ENCODE measurements around the gene AKR1E2.
"Not testable (repeated sequence)": the region's sequence is repeated elsewhere in the genome, so short reads cannot be mapped to it uniquely, and the experiment has no call there.

AKR1E2 gene

DNA sequence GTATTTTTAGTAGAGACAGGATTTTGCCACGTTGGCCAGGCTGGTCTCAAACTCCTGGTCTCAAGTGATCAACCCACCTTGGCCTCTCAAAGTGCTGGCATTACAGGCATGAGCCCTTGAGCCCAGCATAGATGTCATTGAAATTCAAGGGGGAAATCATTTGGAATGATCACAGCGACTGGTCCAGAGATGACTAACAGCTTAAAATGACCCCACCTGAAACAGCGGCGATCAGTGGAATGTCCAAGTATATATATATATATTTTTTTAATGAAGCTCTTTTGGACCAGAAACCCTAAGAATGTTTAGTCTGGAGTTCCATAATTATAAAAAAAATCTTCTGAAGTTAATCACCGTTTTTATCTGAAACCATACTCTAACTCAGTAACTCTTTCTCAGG is 12.5 kb upstream of the AKR1E2 start:
- H3K36me3 ChIP-seq (ENCODE audit: control insufficient read depth, insufficient read depth, low read length), result no peaks in the 10 kb centered on the region
- no peak overlapping the region for H3K27ac ChIP-seq (ENCODE audit: low read depth, low read length)
- no peaks in the 10 kb centered on the region for H3K27me3 ChIP-seq (ENCODE audit: control insufficient read depth, insufficient read depth, low read length)
- no peak overlapping the region for H3K4me3 ChIP-seq (ENCODE audit: low read depth, low read length)
- H3K9ac ChIP-seq (ENCODE audit: low read depth, low read length), result no peak overlapping the region
- H3K9me3 ChIP-seq (ENCODE audit: control insufficient read depth, insufficient read depth, low read length), result no peaks in the 10 kb centered on the region
- no peaks in the 10 kb centered on the region; the same call in 1 of the 2 replicates for H3K4me1 ChIP-seq (ENCODE audit: control insufficient read depth, insufficient read depth, low read length)

DNA sequence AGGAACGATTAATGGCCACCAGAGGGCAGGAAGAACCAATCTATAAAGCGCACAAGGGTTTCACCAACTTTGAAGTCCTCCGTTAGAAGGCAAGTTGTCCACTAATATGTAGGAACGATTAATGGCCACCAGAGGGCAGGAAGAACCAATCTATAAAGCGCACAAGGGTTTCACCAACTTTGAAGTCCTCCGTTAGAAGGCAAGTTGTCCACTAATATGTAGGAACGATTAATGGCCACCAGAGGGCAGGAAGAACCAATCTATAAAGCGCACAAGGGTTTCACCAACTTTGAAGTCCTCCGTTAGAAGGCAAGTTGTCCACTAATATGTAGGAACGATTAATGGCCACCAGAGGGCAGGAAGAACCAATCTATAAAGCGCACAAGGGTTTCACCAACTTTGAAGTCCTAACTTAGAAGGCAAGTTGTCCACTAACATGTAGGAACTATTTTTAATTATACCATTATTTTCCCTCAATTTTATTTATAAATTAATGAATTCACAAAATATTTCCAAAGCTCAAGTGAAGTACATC is 10.3 kb upstream of the AKR1E2 start:
- H3K9me3 ChIP-seq (ENCODE audit: control insufficient read depth, insufficient read depth, low read length); H3K4me1 ChIP-seq (ENCODE audit: control insufficient read depth, insufficient read depth, low read length); H3K27ac ChIP-seq (ENCODE audit: low read depth, low read length); H3K9ac ChIP-seq (ENCODE audit: low read depth, low read length); H3K27me3 ChIP-seq (ENCODE audit: control insufficient read depth, insufficient read depth, low read length); H3K36me3 ChIP-seq (ENCODE audit: control insufficient read depth, insufficient read depth, low read length); H3K4me3 ChIP-seq (ENCODE audit: low read depth, low read length): not testable (repeated sequence)

DNA sequence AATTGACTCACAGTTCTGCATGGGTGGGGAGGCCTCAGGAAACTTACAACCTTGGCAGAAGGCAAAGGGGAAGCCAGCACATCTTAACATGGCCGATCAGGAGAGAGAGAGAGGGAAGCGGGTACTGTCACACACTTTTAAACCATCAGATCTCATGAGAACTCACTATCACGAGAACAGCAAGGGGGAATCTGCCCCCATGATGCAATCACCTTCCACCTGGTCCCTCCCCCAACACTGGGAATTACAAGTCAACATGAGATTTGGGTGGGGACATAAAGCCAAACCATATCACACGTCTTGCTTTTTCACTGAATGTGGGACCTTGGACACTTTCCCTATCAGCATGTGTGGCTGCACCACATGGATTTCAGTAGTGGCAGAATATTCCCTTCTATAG is 9.0 kb upstream of the AKR1E2 start:
- no peak overlapping the region for H3K27ac ChIP-seq (ENCODE audit: low read depth, low read length)
- no peaks in the 10 kb centered on the region for H3K36me3 ChIP-seq (ENCODE audit: control insufficient read depth, insufficient read depth, low read length)
- H3K4me3 ChIP-seq (ENCODE audit: low read depth, low read length), result no peak overlapping the region
- no peaks in the 10 kb centered on the region for H3K4me1 ChIP-seq (ENCODE audit: control insufficient read depth, insufficient read depth, low read length)
- no peaks in the 10 kb centered on the region for H3K9me3 ChIP-seq (ENCODE audit: control insufficient read depth, insufficient read depth, low read length)
- no peak overlapping the region for H3K9ac ChIP-seq (ENCODE audit: low read depth, low read length)
- no peaks in the 10 kb centered on the region for H3K27me3 ChIP-seq (ENCODE audit: control insufficient read depth, insufficient read depth, low read length)

- no peaks in the 10 kb centered on the region for H3K27me3 ChIP-seq (ENCODE audit: control insufficient read depth, insufficient read depth, low read length)
- no peaks in the 10 kb centered on the region for H3K4me1 ChIP-seq (ENCODE audit: control insufficient read depth, insufficient read depth, low read length)
- no peaks in the 10 kb centered on the region for H3K36me3 ChIP-seq (ENCODE audit: control insufficient read depth, insufficient read depth, low read length)
- H3K4me3 ChIP-seq (ENCODE audit: low read depth, low read length), result no peak overlapping the region
- no peak overlapping the region for H3K9ac ChIP-seq (ENCODE audit: low read depth, low read length)
- no peaks in the 10 kb centered on the region for H3K9me3 ChIP-seq (ENCODE audit: control insufficient read depth, insufficient read depth, low read length)
- H3K27ac ChIP-seq (ENCODE audit: low read depth, low read length), result no peak overlapping the region
Observed at GRCh38 chr10:4819067-4819466, 6.9 kb upstream of the AKR1E2 start.

DNA sequence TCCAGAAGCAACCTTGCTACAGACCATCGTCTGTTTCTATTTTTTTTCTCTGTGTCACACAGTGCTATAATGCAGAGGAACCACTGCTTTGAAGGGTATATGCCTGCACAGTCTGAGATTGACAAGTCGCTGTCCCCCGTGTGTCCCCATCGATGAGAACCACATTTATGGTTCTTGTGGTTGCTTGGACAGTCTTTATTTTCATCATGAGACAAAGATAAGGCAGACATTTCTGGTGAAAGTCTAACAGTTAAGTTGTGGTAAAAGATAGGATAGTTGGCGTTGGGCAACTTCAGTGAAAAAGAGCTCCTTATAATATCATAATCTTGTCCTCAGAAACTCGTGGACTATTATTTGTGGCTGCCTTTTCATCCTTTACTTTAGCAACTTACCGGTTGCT is 6.3 kb upstream of the AKR1E2 start:
- H3K4me3 ChIP-seq (ENCODE audit: low read depth, low read length), result no peak overlapping the region
- H3K27ac ChIP-seq (ENCODE audit: low read depth, low read length), result no peak overlapping the region

GRCh38 chr10:4820804-4821401 is 5.1 kb upstream of the AKR1E2 start:
- H3K27me3 ChIP-seq (ENCODE audit: control insufficient read depth, insufficient read depth, low read length), result peaks cover 11% of the 10 kb centered on the region
- no peak overlapping the region for H3K27ac ChIP-seq (ENCODE audit: low read depth, low read length)
- H3K4me3 ChIP-seq (ENCODE audit: low read depth, low read length), result no peak overlapping the region
- peaks cover 2% of the 10 kb centered on the region; the same call in 1 of the 2 replicates for H3K9me3 ChIP-seq (ENCODE audit: control insufficient read depth, insufficient read depth, low read length)
- no peaks in the 10 kb centered on the region for H3K4me1 ChIP-seq (ENCODE audit: control insufficient read depth, insufficient read depth, low read length)
- H3K36me3 ChIP-seq (ENCODE audit: control insufficient read depth, insufficient read depth, low read length), result no peaks in the 10 kb centered on the region
- H3K9ac ChIP-seq (ENCODE audit: low read depth, low read length), result no peak overlapping the region

More for the DNA sequence above, 6.3 kb upstream of the AKR1E2 start:
- no peak overlapping the region for H3K9ac ChIP-seq (ENCODE audit: low read depth, low read length)
- no peaks in the 10 kb centered on the region for H3K27me3 ChIP-seq (ENCODE audit: control insufficient read depth, insufficient read depth, low read length)
- H3K4me1 ChIP-seq (ENCODE audit: control insufficient read depth, insufficient read depth, low read length), result no peaks in the 10 kb centered on the region
- no peaks in the 10 kb centered on the region for H3K36me3 ChIP-seq (ENCODE audit: control insufficient read depth, insufficient read depth, low read length)
- H3K9me3 ChIP-seq (ENCODE audit: control insufficient read depth, insufficient read depth, low read length), result no peaks in the 10 kb centered on the region

GRCh38 chr10:4822208-4822607 is 3.8 kb upstream of the AKR1E2 start:
- H3K36me3 ChIP-seq (ENCODE audit: control insufficient read depth, insufficient read depth, low read length), result no peaks in the 10 kb centered on the region
- H3K27ac ChIP-seq (ENCODE audit: low read depth, low read length), result no peak overlapping the region
- H3K9me3 ChIP-seq (ENCODE audit: control insufficient read depth, insufficient read depth, low read length), result peaks cover 2% of the 10 kb centered on the region; the same call in 1 of the 2 replicates
- no peak overlapping the region for H3K4me3 ChIP-seq (ENCODE audit: low read depth, low read length)
- H3K27me3 ChIP-seq (ENCODE audit: control insufficient read depth, insufficient read depth, low read length), result peaks cover 20% of the 10 kb centered on the region
- no peaks in the 10 kb centered on the region for H3K4me1 ChIP-seq (ENCODE audit: control insufficient read depth, insufficient read depth, low read length)
- H3K9ac ChIP-seq (ENCODE audit: low read depth, low read length), result no peak overlapping the region

GRCh38 chr10:4824791-4825310 is 1.2 kb upstream of the AKR1E2 start:
- Histone ChIP-seq H3K27ac (ENCODE audit: low read depth, low read length) (no peak overlapping the region), H3K27me3 (ENCODE audit: control insufficient read depth, insufficient read depth, low read length) (peaks cover 28% of the 10 kb centered on the region), H3K4me3 (ENCODE audit: low read depth, low read length) (no peak overlapping the region), H3K9ac (ENCODE audit: low read depth, low read length) (no peak overlapping the region), H3K9me3 (ENCODE audit: control insufficient read depth, insufficient read depth, low read length) (peaks cover 2% of the 10 kb centered on the region; the same call in 1 of the 2 replicates), H3K4me1 (ENCODE audit: control insufficient read depth, insufficient read depth, low read length) (no peaks in the 10 kb centered on the region), H3K36me3 (ENCODE audit: control insufficient read depth, insufficient read depth, low read length) (no peaks in the 10 kb centered on the region)

GRCh38 chr10:4825456-4825867 is 545 bp upstream of the AKR1E2 start:
- Histone ChIP-seq H3K4me1 (ENCODE audit: control insufficient read depth, insufficient read depth, low read length) (no peaks in the 10 kb centered on the region), H3K36me3 (ENCODE audit: control insufficient read depth, insufficient read depth, low read length) (no peaks in the 10 kb centered on the region), H3K9me3 (ENCODE audit: control insufficient read depth, insufficient read depth, low read length) (peaks cover 2% of the 10 kb centered on the region; the same call in 1 of the 2 replicates), H3K9ac (ENCODE audit: low read depth, low read length) (no peak overlapping the region), H3K4me3 (ENCODE audit: low read depth, low read length) (0 out of 2 replicates have a peak overlapping the region, but pooled peaks have one; percentile 57), H3K27me3 (ENCODE audit: control insufficient read depth, insufficient read depth, low read length) (peaks cover 28% of the 10 kb centered on the region), H3K27ac (ENCODE audit: low read depth, low read length) (no peak overlapping the region)

- Histone ChIP-seq H3K4me3 (ENCODE audit: low read depth, low read length) (peak overlapping the region; percentile 57; the same call in 1 of the 2 replicates), H3K4me1 (ENCODE audit: control insufficient read depth, insufficient read depth, low read length) (no peaks in the 10 kb centered on the region), H3K27ac (ENCODE audit: low read depth, low read length) (no peak overlapping the region), H3K9me3 (ENCODE audit: control insufficient read depth, insufficient read depth, low read length) (peaks cover 2% of the 10 kb centered on the region; the same call in 1 of the 2 replicates), H3K27me3 (ENCODE audit: control insufficient read depth, insufficient read depth, low read length) (peaks cover 28% of the 10 kb centered on the region), H3K9ac (ENCODE audit: low read depth, low read length) (no peak overlapping the region), H3K36me3 (ENCODE audit: control insufficient read depth, insufficient read depth, low read length) (no peaks in the 10 kb centered on the region)
Observed at GRCh38 chr10:4826792-4827324, 851 bp downstream of the AKR1E2 start.

- Histone ChIP-seq H3K4me1 (ENCODE audit: control insufficient read depth, insufficient read depth, low read length) (no peaks in the 10 kb centered on the region), H3K36me3 (ENCODE audit: control insufficient read depth, insufficient read depth, low read length) (no peaks in the 10 kb centered on the region), H3K9me3 (ENCODE audit: control insufficient read depth, insufficient read depth, low read length) (peaks cover 2% of the 10 kb centered on the region; the same call in 1 of the 2 replicates), H3K27me3 (ENCODE audit: control insufficient read depth, insufficient read depth, low read length) (peaks cover 28% of the 10 kb centered on the region), H3K4me3 (ENCODE audit: low read depth, low read length) (no peak overlapping the region), H3K27ac (ENCODE audit: low read depth, low read length) (no peak overlapping the region), H3K9ac (ENCODE audit: low read depth, low read length) (no peak overlapping the region)
Observed at GRCh38 chr10:4828005-4828404, 2.0 kb downstream of the AKR1E2 start.

All from HUES48 (cell line).